ENCODE measurements around the gene CCDC192.

GRCh38 chr5:127867022-127867783 lies 164.0 kb downstream of the CCDC192 start:
- TF ChIP-seq FOXA1 (IDR thresholded peaks at IDR 0.05): no peak
- no peak for TF ChIP-seq SUZ12 (IDR thresholded peaks at IDR 0.05)
- TF ChIP-seq HDGF (IDR thresholded peaks at IDR 0.05; ENCODE audit: borderline replicate concordance): no peak
- TF ChIP-seq PKNOX1 (IDR thresholded peaks at IDR 0.05): no peak
- no peak for TF ChIP-seq ARNT (IDR thresholded peaks at IDR 0.05)
- TF ChIP-seq ZNF384 (IDR thresholded peaks at IDR 0.05): no peak

All from HEK293T (cell line).